ENCODE measurements around the gene KCNH6. TPM values are rescaled to one million over a fixed set of nuclear protein-coding genes. Genes with fewer than 3 reads are reported as not detected.

KCNH6 gene
- total and polyA plus RNA-seq, 9 of the 15 experiments (the other 6 are each of a cell fraction or from before 2014, with no cell fraction given), result not detected

DNA sequence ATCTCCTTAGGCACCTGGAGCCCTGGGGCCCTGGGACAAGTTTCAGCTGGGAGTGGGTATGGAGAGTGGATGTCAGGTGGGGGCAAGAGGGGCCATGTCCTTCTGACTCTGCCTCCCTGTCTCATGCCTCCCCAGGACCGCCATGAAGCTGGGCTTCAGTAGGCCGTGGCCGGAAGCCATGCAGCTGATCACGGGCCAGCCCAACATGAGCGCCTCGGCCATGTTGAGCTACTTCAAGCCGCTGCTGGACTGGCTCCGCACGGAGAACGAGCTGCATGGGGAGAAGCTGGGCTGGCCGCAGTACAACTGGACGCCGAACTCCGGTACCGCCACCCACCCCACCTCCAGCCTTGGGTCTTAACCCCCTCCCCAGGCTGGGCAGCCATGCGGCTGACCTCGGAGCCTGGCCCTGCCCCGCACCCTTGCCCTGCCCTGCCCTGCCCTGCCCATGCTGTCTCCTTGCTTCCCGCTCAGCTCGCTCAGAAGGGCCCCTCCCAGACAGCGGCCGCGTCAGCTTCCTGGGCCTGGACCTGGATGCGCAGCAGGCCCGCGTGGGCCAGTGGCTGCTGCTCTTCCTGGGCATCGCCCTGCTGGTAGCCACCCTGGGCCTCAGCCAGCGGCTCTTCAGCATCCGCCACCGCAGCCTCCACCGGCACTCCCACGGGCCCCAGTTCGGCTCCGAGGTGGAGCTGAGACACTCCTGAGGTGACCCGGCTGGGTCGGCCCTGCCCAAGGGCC is 26.3 kb upstream of the KCNH6 start:
- TF ChIP-seq RBM34 (IDR thresholded peaks at IDR 0.05; ENCODE audit: borderline replicate concordance, insufficient read depth, low read length) (no peak), POLR2H (tag; IDR thresholded peaks at IDR 0.05; ENCODE audit: low read depth) (no peak), HMGN3 (IDR thresholded peaks at IDR 0.05; ENCODE audit: borderline replicate concordance, extremely low read depth, insufficient read length, low read depth, low read length) (no peak), ZNF644 (tag; IDR thresholded peaks at IDR 0.05; ENCODE audit: low read depth) (no peak), FUS (optimal IDR thresholded peaks at IDR 0.05; ENCODE audit: low read depth, low read length) (no peak), STAT5A (IDR thresholded peaks at IDR 0.05; ENCODE audit: borderline replicate concordance, low read length) (no peak), HMGXB4 (CRISPR knock-in tag; IDR thresholded peaks at IDR 0.05) (no peak)
- TF ChIP-seq, protein P1, sequence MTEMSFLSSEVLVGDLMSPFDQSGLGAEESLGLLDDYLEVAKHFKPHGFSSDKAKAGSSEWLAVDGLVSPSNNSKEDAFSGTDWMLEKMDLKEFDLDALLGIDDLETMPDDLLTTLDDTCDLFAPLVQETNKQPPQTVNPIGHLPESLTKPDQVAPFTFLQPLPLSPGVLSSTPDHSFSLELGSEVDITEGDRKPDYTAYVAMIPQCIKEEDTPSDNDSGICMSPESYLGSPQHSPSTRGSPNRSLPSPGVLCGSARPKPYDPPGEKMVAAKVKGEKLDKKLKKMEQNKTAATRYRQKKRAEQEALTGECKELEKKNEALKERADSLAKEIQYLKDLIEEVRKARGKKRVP (CRISPR knock-in tag; IDR thresholded peaks at IDR 0.05), result no peak
- TF ChIP-seq, protein P2, sequence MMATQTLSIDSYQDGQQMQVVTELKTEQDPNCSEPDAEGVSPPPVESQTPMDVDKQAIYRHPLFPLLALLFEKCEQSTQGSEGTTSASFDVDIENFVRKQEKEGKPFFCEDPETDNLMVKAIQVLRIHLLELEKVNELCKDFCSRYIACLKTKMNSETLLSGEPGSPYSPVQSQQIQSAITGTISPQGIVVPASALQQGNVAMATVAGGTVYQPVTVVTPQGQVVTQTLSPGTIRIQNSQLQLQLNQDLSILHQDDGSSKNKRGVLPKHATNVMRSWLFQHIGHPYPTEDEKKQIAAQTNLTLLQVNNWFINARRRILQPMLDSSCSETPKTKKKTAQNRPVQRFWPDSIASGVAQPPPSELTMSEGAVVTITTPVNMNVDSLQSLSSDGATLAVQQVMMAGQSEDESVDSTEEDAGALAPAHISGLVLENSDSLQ (IDR thresholded peaks at IDR 0.05), result no peak
- H3K4me1 ChIP-seq (replicated peaks in 1 of 2; ENCODE audit: control insufficient read depth in 2 of 2, insufficient read depth in 2 of 2, low read length in 2 of 2), result peaks cover 0 to 19% of the 10 kb centered on the region in 2 experiments; a peak in 2 of 5 replicates
- H3K4me3 ChIP-seq, result no peak overlapping the region
- no peak overlapping the region for H2AFZ ChIP-seq (ENCODE audit: low read depth, low read length)
- CTCF ChIA-PET (ENCODE audit: low intra/inter-chr PET ratio), result no interaction called here
- BruUV-seq (replicated peaks), result no TSS peak
- peaks cover 29 to 55% of the 10 kb centered on the region in 2 experiments; a peak in 4 of 5 replicates for H3K27me3 ChIP-seq (ENCODE audit: control insufficient read depth in 2 of 2, insufficient read depth in 2 of 2, low read length in 2 of 2)
- H3K9me3 ChIP-seq (replicated peaks; ENCODE audit: control insufficient read depth, insufficient read depth, low read depth, low read length), result no peaks in the 10 kb centered on the region
- no peak for FAIRE-seq
- DNase-seq (ENCODE audit: extremely low read depth in 1 of 4, low spot score in 3 of 4), result no peak
- no peak overlapping the region for H3K9ac ChIP-seq (ENCODE audit: insufficient read depth in 1 of 2, low read depth in 2 of 2, low read length in 2 of 2)
- H3K9me1 ChIP-seq (ENCODE audit: control insufficient read depth, insufficient read depth, low read length), result no peaks in the 10 kb centered on the region
- no peaks in the 10 kb centered on the region for H3K36me3 ChIP-seq (ENCODE audit: control insufficient read depth, insufficient read depth, low read length)
- H3K27ac ChIP-seq (ENCODE audit: extremely low read depth, low read depth, low read length), result no peak overlapping the region
- POLR2A ChIA-PET, result interaction anchor here (0.7 to 1.6 kb wide), 5 partner anchors 8 to 60 kb away, joined by 3 to 5 read pairs (median 3); no protein-coding TSS in a partner anchor
- no peaks in the 10 kb centered on the region for H3K79me2 ChIP-seq (ENCODE audit: control insufficient read depth, insufficient read depth, low read length)
- intact Hi-C loops (cut with micrococcal nuclease), result no loop called here
- 51% methylated on average over 25 of the region's 36 CpGs for WGBS (ENCODE audit: insufficient coverage, low coverage, missing lambda C conversion rate)
- H4K20me1 ChIP-seq (replicated peaks; ENCODE audit: control insufficient read depth, insufficient read depth, low read length), result peaks cover 3% of the 10 kb centered on the region; the same call in 1 of the 2 replicates
- no peak overlapping the region for H3K4me2 ChIP-seq (ENCODE audit: insufficient read depth, low read length)
- in situ Hi-C loops (cut with MboI), result no loop called here
- no peak for ATAC-seq
